Measurements from ENCODE around the gene PF4V1.

DNA sequence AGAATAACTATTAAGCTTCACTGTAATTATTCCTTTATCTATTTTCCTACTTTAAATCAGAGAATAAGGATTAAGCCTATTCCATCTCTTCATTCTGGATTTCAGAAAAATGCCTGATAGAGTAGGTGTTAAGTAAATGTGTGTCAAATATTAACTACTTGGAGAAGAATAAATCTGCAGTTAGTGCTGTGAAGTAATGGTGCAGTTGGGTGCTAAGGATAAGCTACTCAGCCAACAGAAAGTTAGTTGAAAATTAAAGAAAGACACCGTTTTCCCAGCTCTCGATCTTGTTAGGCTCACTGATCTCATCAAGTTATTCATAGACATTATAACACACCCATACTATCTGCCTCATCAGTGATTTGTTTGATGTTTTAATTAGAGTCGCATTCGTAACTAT is 7.1 kb downstream of the PF4V1 start:
- TF ChIP-seq, protein P1, sequence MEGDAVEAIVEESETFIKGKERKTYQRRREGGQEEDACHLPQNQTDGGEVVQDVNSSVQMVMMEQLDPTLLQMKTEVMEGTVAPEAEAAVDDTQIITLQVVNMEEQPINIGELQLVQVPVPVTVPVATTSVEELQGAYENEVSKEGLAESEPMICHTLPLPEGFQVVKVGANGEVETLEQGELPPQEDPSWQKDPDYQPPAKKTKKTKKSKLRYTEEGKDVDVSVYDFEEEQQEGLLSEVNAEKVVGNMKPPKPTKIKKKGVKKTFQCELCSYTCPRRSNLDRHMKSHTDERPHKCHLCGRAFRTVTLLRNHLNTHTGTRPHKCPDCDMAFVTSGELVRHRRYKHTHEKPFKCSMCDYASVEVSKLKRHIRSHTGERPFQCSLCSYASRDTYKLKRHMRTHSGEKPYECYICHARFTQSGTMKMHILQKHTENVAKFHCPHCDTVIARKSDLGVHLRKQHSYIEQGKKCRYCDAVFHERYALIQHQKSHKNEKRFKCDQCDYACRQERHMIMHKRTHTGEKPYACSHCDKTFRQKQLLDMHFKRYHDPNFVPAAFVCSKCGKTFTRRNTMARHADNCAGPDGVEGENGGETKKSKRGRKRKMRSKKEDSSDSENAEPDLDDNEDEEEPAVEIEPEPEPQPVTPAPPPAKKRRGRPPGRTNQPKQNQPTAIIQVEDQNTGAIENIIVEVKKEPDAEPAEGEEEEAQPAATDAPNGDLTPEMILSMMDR (IDR thresholded peaks at IDR 0.05 in 8 of 11, conservative IDR thresholded peaks at IDR 0.05 in 3 of 11), result no peak
- TF ChIP-seq POLR2AphosphoS5 (IDR thresholded peaks at IDR 0.05), result no peak
